HG03575 (cell line): Measurements from ENCODE around the gene ANKRD2.
"Not testable (repeated sequence)": the region's sequence is repeated elsewhere in the genome, so short reads cannot be mapped to it uniquely, and the experiment has no call there.

ENCODE experiments used
- ATAC-seq: cut with Tn5 transposase; IDR thresholded peaks from one replicate; pipeline ENCODE4 v1.9.1; 2021; ENCODE audit not compliant: unreplicated experiment, insufficient number of reproducible peaks, low FRiP score; ENCODE audit errors: extremely low read depth

The ANKRD2 gene, protein sequence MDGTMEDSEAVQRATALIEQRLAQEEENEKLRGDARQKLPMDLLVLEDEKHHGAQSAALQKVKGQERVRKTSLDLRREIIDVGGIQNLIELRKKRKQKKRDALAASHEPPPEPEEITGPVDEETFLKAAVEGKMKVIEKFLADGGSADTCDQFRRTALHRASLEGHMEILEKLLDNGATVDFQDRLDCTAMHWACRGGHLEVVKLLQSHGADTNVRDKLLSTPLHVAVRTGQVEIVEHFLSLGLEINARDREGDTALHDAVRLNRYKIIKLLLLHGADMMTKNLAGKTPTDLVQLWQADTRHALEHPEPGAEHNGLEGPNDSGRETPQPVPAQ

GRCh38 chr10:97572214-97572989, at the start of gene ANKRD2:
ANKRD2 (plus strand) TSS chr10:97572779; CDS start chr10:97572789, 10 bp downstream.
- no peak for ATAC-seq

DNA sequence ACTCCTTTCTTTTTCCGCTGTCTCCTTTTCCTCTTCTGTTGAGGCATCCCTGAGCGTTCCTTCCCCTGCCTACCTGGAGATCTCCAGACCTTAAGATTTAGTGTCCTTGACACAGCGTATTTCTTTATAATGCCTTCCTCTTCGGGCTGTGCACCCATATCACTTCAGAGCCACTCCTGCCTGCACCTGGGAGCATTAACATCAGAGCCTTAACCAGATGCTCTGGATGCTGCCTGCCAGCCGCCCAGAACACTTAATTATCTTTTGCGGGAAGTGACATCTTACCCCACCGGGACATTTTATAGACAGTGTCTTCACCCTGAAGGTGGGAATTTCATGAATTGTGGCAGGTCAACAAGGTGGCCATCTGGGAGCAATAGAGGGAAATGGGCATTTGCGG, 49.6 kb upstream of the ANKRD2 start:
- ATAC-seq = no peak

- no peak for ATAC-seq
These were observed 47.5 kb upstream of the ANKRD2 start for GRCh38 chr10:97525086-97525485.

GRCh38 chr10:97525683-97526110, 46.9 kb upstream of the ANKRD2 start:
- no peak for ATAC-seq

DNA sequence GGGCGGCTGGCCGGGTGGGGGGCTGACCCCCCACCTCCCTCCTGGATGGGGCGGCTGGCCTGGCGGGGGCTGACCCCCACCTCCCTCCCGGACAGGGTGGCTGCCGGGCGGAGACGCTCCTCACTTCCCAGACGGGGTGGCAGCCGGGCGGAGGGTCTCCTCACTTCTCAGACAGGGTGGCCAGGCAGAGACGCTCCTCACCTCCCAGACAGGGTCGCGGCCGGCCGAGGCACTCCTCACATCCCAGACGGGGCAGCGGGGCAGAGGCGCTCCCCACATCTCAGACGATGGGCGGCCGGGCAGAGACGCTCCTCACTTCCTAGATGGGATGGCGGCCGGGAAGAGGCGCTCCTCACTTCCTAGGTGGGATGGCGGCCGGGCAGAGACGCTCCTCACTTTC, 43.7 kb upstream of the ANKRD2 start:
- ATAC-seq = not testable (repeated sequence)

- no peak for ATAC-seq
These were observed 42.7 kb upstream of the ANKRD2 start for GRCh38 chr10:97529685-97530465.

DNA sequence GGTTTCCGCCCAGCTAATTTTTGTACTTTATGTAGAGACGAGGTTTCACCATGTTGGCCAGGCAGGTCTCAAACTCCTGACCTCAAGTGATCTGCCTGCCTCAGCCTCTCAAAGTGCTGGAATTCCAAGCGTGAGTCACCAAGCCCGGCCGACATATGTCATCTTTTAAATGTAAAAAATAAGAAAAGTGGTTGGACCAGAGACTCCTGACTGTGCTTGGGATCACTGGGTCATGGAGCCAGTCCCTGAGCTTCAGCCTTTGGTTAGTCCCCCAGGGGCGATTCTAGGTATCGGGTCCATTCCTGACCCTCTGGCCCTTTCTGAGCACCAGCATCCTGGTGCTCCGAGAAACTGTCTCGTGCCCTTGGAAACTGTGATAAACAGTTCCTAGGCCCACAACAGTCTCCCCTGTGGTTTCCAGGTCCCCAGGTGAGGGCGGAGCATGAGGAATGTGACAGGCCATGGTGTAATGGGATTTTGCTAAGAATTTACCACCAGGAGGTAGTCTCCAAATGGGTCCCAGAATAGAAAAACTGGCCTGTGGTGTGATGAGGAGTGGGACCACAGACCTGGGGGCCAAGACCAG, 41.1 kb upstream of the ANKRD2 start:
- ATAC-seq = no peak

- ATAC-seq = no peak
These were observed 39.5 kb upstream of the ANKRD2 start for GRCh38 chr10:97532935-97533671.

DNA sequence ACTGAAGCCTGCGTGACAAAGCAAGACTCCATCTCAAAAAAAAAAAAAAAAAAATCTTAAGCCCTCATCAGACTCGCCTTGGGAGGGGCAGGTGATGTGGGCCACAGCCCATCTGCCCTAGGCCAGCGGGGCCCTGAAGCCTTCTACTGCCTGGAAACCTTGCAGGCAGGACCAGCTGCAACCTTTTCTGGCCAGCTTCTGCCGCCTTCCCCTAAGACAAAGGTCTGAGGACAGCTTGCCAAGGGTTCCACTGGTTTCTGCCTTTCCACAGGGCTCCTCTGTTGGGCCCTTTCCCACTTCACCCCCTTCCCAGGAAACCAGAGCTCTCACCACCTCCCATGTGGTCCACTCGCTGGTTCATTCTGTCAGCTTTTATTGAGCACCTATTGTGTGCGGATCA, 38.7 kb upstream of the ANKRD2 start:
- ATAC-seq = no peak

- ATAC-seq = no peak
These were observed 37.7 kb upstream of the ANKRD2 start for GRCh38 chr10:97534746-97535367.

DNA sequence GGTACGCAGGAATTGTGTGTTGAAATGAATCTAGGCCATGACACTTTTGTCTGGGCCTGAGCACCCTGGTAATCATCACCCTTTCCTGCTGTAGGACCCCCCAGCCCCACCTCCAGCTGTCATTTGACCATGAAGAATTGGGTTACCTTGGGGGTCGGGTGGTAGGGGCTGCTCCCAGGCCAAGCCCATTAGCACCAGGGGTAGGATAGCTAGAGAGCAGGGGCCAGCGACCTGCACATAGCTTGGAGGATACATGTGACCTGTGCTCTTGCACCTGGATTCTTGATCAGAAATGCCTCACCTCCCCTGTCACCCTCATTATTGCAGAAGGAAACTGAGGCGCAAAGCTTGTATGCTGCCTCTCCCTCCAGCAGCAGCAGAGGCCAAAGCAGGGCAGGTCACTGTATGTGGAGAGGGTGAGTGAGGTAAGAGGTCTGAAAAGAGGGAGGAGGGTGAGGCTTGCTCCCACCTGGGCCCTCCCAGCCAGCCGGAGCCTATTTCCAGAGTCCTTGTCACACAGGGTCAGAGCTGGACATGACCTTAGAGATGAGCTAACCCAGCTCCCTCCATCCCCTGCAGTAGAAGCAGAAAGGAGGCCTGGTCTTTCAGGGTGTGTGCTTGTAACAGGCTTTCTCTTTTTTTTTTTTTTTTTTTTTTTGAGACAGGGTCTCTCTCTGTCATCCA, 35.3 kb upstream of the ANKRD2 start:
- ATAC-seq = no peak

- ATAC-seq = no peak
These were observed 34.2 kb upstream of the ANKRD2 start for GRCh38 chr10:97538411-97538810.

DNA sequence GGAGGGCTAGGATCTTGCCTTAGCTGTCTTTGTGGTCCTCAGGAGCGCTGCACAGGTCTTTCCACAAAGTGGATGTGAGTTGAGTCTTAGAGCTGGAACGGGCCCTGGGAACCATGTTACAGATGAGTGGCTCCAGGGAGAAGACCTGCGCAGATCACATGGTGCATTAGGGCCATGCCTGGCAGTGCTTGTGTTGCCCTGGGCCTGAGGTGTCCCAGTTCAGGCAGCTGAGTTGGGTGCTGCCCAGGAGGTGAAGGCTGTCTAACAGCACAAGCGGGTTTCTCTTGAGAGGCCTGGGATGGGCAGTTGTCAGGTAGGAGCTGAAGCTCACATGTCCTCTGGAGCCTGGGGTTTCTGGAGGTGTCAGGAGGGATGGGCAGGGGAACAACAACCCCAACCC, 33.7 kb upstream of the ANKRD2 start:
- no peak for ATAC-seq

GRCh38 chr10:97539523-97540200, 32.9 kb upstream of the ANKRD2 start:
- no peak for ATAC-seq

DNA sequence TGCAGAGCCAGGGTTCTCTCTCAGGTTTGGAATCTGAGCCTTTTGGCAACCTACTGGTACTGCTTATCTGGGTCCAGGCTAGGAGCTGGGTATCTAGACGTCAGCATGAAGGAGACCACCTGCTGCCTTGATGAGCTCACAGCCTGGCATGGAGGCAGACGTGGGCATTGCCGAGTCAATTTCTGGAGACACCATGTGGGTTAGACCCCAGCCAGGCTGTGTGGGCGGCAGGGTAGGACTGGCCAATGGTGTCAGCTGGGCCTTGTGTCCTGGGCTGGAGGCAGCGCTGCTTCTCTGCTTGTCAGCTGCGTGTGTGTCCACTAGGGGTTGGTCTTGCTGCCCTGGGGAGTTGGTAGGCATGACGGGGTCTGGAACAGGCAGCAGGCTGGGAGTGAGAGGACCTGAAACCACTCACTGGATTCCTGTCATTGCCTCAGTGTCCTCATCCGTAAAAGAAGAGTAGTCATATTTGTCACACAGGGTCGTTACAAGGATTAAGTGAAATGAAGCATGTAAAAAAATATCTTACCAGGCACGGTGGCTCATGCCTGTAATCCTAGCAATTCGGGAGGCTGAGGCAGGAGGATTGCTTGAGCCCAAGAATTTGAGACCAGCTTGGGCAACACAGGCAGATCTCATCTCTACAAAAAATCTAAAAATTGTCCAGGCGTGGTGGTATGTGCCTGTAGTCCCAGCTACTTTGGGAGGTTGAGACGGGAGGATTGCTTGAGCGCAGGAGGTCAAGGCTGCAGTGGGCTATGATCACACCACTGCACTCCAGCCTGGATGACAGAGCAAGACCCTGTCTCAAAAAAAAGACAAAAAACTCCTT, 31.7 kb upstream of the ANKRD2 start:
- ATAC-seq = no peak
